HG02840 (cell line): ENCODE data around the gene EIPR1.
"Not testable (repeated sequence)": the region's sequence is repeated elsewhere in the genome, so short reads cannot be mapped to it uniquely, and the experiment has no call there.

Source experiments
- ATAC-seq: cut with Tn5 transposase; IDR thresholded peaks from one replicate; pipeline ENCODE4 v1.9.1; 2021; ENCODE audit warnings: mild to moderate bottlenecking, moderate library complexity, moderate number of reproducible peaks; ENCODE audit not compliant: unreplicated experiment, low FRiP score

EIPR1 gene

DNA sequence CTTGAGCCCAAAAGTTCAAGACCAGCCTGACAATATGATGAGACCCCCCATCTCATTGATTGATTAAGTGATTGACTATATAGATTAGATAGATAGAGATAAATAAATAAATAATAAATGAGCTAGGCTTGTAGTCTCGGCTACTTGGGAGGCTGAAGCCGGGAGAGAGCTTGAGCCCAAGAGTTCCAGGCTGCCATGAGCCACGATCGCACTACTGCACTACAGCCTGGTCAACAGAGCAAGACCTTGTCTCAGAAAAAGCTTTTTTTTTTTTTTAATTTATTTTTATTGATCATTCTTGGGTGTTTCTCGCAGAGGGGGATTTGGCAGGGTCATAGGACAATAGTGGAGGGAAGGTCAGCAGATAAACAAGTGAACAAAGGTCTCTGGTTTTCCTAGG is 12.4 kb downstream of the EIPR1 start:
- no peak for ATAC-seq

DNA sequence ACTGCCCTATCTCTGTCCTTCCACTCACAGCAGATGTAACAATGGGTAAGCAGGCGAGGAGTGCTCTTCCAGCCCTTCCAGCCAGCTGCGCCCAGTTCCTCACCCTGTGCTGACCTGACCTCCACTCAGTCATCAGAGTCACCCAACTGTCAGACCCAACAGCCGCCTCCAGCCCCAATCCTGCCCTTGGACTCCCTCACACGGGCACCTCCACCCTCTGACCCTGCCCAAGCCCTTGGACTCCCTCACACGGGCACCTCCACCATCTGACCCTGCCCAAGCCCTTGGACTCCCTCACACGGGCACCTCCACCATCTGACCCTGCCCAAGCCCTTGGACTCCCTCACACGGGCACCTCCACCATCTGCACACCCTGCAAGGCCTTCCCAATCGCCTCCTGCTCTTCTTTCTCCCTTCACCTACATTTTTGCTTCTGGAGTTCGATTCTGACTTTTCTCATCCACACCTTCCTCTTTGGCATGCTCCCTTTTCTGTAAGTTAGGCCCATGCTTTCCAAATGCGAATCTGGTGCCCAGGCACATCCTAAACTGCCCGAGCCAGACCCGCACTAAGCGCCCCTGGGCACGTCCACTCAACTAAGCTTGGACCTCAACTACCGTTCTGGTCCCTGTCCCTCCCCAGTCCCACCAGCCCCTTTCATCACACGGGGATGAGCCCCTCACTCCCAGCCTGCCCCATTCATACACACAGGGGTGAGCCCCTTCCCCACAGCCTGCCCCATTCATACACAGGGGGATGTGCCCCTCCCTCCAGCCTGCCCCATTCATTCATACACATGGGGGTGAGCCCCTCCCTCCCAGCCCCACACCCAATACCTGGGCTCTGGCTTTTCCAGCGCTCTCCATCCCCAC is 15.9 kb downstream of the EIPR1 start:
- no peak for ATAC-seq

GRCh38 chr2:3357926-3358325 is 19.7 kb downstream of the EIPR1 start:
- no peak for ATAC-seq

DNA sequence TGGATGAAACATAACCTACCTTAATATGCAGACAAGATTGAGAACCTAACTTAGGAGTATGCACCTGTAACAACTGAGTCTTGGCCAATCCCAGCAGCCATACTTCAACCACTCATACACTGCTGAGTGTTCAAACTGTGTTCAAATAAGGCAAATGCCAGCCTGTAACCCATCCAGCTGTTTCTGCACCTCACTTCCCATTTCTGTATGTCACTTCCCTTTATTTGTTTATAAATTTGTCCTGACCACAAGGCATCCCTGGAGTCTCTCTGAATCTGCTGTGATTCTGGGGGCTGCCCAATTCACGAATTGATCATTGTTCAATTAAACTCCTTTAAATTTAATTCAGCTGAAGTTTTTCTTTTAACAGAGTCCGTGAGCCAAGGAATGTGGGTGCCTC is 20.2 kb downstream of the EIPR1 start:
- not testable (repeated sequence) for ATAC-seq

- no peak for ATAC-seq
Measured at GRCh38 chr2:3356799-3357198, 20.8 kb downstream of the EIPR1 start.

GRCh38 chr2:3355951-3356569 is 21.6 kb downstream of the EIPR1 start:
- ATAC-seq, result no peak

DNA sequence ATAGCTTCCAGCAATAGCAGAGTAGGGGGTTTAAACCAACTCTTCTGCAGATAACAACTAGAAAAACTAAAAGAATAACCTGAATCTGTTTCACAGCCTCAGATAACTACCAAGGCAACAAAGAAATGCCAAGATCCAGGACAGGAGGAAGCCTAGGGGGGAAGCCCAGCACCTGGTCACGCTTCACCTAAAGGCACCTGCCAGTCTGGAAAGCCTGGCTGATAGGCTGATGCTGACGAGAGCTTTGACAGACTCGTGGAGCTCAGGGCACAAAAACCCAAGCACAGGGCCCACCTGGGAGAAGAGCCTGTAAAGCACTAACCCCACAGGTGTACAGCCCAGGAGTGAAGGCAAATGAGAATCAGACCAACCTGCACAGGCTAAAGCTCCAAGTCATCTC is 22.6 kb downstream of the EIPR1 start:
- no peak for ATAC-seq

DNA sequence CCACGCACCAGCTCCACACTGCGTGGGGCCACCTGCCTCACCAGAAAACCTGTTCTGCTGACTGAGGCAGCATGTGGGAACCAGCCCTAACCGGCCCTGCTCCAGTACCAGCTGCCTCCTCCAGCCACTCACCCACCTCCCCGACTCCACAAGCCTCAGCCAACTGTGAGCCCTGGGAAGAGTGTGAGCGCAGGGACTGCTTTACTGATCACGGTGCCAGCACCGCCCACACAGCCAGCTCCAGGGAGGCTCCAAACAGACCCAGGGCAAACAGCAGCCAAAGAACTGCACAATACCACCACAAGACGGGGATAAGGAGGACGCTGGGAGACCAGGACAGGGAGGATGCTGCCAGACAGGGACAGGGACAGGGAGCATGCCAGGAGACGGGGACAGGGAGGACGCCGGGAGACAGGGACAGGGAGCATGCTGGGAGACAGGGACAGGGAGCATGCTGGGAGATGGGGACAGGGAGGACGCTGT is 28.4 kb downstream of the EIPR1 start:
- ATAC-seq, result no peak

DNA sequence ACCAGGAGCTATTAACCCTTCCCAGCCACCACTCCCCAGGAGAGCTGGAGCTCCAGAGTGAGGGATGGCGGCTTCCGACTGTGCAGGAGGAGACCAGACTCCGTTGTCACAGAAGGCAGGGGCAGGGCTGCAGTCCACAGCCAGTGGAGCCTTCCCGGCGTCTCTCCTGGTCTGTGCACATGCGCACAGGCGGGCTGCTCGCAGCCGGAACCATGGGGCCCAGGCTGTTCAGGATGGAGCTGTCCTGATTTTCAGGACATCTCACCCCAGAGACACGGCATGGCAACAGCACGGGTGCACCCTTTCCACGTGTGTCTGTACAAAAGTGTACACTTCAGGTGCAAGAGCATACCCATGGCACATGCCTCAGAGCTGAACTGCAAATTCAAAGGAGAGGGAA is 28.9 kb downstream of the EIPR1 start:
- ATAC-seq, result no peak

DNA sequence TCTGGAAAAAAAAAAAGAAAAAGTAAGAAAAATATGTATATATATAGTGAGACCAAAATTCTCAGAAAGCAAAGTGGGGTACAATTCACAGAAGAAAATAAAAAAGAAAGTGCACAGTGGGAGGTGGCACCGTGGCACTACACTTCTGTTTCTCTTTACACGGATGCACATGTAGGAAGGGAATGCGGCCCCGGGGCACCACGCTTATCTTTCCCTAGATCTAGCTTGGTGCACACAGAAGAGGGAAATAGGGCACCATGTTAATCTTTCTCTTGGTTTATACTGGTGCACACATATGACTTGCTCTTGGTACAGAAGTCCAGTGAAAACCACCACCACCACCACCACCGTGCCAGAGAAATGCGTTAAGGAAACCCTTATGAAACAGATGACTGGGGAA is 32.0 kb downstream of the EIPR1 start:
- no peak for ATAC-seq

- no peak for ATAC-seq
Measured at GRCh38 chr2:3344897-3345296, 32.7 kb downstream of the EIPR1 start.

DNA sequence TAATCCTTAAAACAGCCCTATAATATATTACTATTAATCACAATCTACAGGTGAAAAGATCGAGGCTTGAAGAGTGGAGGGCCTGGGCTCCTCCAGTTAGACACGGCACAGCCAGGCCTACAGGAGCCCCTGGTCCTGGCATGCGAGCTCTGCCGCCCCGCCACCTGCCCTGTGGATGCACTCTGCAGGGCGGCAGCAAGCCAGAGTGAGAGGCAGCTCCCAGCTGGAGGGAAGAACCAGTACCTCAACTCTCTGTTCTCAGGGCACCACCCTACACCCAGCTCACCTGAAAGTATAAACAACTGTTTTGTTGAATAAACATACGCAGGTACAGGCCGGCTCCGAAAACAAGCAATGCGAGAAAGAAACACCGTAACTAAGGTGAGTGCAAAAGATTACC is 34.6 kb downstream of the EIPR1 start:
- no peak for ATAC-seq

- no peak for ATAC-seq
Measured at GRCh38 chr2:3342324-3342723, 35.3 kb downstream of the EIPR1 start.

GRCh38 chr2:3341336-3341735 is 36.3 kb downstream of the EIPR1 start:
- ATAC-seq, result no peak

DNA sequence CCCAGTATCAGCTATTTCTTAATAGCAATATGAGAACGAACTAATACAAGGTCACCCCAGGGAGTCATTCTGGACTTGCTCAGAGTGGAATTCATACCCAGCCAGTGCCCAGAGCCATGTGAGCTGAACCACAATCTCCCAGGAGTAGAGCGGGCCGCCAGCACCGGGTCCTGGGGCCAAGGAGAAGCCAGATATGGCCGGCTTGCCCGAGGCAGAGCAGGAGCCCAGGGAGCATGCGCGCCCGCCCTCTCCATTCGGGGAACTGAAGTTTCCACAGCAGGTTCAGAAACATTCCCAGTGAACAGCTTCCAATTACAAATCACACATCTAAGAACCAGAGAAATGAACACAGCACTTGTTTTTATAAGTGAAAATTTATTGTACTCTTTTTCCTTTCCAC is 37.5 kb downstream of the EIPR1 start:
- no peak for ATAC-seq

DNA sequence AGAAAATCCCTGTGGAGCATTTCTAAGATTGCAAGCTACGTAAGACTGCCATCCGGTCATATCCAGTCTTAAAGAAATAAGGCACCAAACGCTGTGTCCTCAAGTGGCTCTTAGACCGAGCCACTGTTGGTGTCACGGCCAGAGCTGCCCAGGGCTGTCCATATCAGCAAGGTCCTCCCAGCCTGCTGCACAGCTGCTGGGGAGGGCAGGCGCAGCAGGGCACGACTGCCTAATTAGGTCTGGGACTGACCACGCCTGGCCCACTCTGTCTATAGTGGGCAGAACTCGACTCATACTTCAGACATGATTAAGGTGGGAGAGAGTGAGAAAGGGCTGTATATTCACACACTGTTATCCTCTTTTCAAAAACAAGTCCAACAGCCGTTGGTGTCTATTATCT is 39.3 kb downstream of the EIPR1 start:
- no peak for ATAC-seq

- ATAC-seq, result no peak
Measured at GRCh38 chr2:3336844-3337243, 40.8 kb downstream of the EIPR1 start.

DNA sequence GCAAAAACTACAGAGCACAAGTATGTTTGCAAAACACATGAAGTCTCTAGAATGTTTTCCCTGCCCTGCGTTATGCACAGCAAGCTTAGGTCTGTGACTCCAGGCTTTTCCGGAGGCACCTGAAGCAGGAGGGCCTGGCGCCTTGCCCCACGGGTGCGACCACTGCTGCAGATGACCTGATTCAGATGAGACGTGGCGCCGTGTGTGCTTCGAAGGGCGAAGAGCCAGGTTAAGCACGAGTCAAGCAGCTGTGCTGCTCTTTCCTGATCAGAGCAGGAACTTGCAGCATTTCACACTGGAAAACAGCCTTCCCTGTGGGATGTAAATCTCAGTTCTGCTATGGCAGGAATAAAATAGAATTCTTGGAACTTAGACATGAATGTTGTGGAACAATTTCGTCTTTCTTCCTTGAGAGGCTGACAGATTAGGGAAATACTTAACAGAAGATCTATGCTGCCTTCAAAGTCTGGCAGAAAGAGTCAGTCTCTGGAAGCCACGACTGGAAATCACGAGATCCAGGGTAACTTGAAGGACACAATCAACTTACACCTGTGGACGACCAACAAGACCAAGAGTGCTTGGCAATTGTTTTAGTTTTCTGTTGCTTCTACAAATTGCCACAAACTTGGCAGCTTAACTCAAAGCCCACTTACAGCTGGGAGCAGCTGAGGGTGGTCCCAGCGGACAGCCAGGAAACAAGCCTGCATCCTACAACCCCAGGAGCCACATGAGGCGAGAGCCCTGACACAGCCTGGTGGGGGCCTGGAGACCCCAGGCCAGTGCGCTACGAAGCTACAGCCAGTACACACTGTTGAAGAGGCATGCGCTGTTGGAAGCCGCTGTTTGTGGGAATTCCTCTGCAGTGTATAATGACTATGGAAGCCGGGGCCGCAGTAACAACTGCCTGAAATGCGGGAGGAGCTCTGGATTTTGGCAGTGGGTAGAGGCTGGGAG is 42.9 kb downstream of the EIPR1 start:
- no peak for ATAC-seq

DNA sequence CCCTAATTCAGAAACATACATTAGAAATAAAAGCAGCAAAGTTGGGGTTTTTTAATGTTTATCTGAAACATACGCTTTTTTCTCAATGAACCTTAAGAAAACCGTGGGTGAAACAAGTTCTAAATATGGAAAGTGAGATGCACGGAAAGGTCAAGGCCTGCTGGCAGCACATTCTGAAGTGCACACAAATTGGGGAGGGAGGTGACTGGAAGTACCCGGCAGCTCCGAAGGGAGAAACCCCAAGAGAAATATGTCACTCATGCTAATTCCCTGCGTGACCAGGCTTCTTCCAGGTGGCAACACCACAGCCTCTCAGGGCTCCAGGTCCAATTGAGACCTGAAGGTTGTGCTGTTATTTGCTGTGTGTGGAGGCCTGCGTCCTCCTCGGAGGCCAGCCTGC is 45.5 kb downstream of the EIPR1 start:
- ATAC-seq, result no peak

- ATAC-seq, result no peak
Measured at GRCh38 chr2:3329491-3329890, 48.1 kb downstream of the EIPR1 start.

DNA sequence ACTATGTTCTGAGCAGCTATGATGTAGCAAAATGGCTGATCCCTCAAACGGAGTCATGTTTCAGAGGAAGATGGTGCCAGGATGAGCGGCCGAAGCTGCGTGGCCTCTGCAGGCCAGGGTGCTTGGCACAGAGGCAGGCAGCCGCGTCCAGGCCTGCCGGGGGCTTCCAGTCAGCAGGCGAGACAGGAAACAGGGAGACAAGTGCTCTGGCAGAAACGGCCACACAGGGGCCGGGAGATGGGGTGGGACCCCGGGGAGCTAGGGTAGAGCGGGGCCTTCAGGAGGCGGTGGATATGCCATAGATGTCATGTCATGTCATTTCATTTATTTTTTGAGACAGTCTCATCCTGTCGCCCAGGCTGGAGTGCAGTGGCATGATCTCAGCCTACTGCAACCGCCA is 50.7 kb downstream of the EIPR1 start:
- ATAC-seq, result no peak
